ENCODE results near the gene SIVA1. TPM values are rescaled to one million over a fixed set of nuclear protein-coding genes. Genes with fewer than 3 reads are reported as not detected.

SIVA1 gene
- total and polyA plus RNA-seq, 9 of the 15 experiments (the other 6 are each of a cell fraction or from before 2014, with no cell fraction given) = 4.2 to 186 (median 54.2) TPM

GRCh38 chr14:104714681-104715080, 38.3 kb upstream of the SIVA1 start:
- WGBS (ENCODE audit: insufficient coverage, low coverage, missing lambda C conversion rate) = 95% methylated on average over 4 of the region's 31 CpGs
- H4K20me1 ChIP-seq (replicated peaks; ENCODE audit: control insufficient read depth, insufficient read depth, low read length) = peaks cover 3% of the 10 kb centered on the region; the same call in 1 of the 2 replicates
- intact Hi-C loops (cut with micrococcal nuclease) (no loop called here), in situ Hi-C loops (cut with MboI) (loop anchor here (5.0 kb wide), 1 partner anchor 57 kb away; no protein-coding TSS in a partner anchor)
- H3K9ac ChIP-seq (ENCODE audit: insufficient read depth in 1 of 2, low read depth in 2 of 2, low read length in 2 of 2) = no peak overlapping the region; a peak in 1 of 4 replicates
- no peaks in the 10 kb centered on the region for H3K27me3 ChIP-seq (ENCODE audit: control insufficient read depth in 2 of 2, insufficient read depth in 2 of 2, low read length in 2 of 2)
- no peak for FAIRE-seq
- H3K36me3 ChIP-seq (ENCODE audit: control insufficient read depth, insufficient read depth, low read length) = peaks cover 3% of the 10 kb centered on the region; the same call in 1 of the 3 replicates
- no peaks in the 10 kb centered on the region for H3K79me2 ChIP-seq (ENCODE audit: control insufficient read depth, insufficient read depth, low read length)
- no peak for DNase-seq (ENCODE audit: extremely low read depth in 1 of 4, low spot score in 3 of 4)
- H3K9me3 ChIP-seq (replicated peaks; ENCODE audit: control insufficient read depth, insufficient read depth, low read depth, low read length) = no peaks in the 10 kb centered on the region
- no TSS peak for BruUV-seq (replicated peaks)
- no peak for ATAC-seq
- TF ChIP-seq NFATC3 (IDR thresholded peaks at IDR 0.05) (no peak), SRSF3 (IDR thresholded peaks at IDR 0.05; ENCODE audit: insufficient read depth, low read length) (no peak), DPF2 (IDR thresholded peaks at IDR 0.05) (no peak), POLR2B (IDR thresholded peaks at IDR 0.05; ENCODE audit: low read depth, partially characterized antibody) (no peak), KAT2B (IDR thresholded peaks at IDR 0.05; ENCODE audit: low read depth, low read length) (no peak), LEF1 (IDR thresholded peaks at IDR 0.05) (no peak), POLR2AphosphoS2 (IDR thresholded peaks at IDR 0.05; ENCODE audit: low read length) (no peak), ZZZ3 (IDR thresholded peaks at IDR 0.05) (no peak), HEY1 (CRISPR knock-in tag; IDR thresholded peaks at IDR 0.05; ENCODE audit: borderline replicate concordance) (no peak), PCBP2 (IDR thresholded peaks at IDR 0.05; ENCODE audit: low read depth, low read length, poor library complexity, severe bottlenecking) (no peak), GABPA (tag; conservative IDR thresholded peaks at IDR 0.05; ENCODE audit: low read depth) (no peak), LARP7 (IDR thresholded peaks at IDR 0.05) (no peak), ZNF197 (CRISPR knock-in tag; IDR thresholded peaks at IDR 0.05; ENCODE audit: low read depth) (no peak), ETV5 (CRISPR knock-in tag; IDR thresholded peaks at IDR 0.05; ENCODE audit: low read depth) (no peak), MEIS2 (IDR thresholded peaks at IDR 0.05; ENCODE audit: partially characterized antibody) (no peak), ATF4 (CRISPR knock-in tag; IDR thresholded peaks at IDR 0.05) (no peak), USF1 (CRISPR knock-in tag; IDR thresholded peaks at IDR 0.05) (no peak), ZNF311 (CRISPR knock-in tag; IDR thresholded peaks at IDR 0.05) (no peak), CBX1 (IDR thresholded peaks at IDR 0.05; ENCODE audit: low read depth) (no peak)
- H3K27ac ChIP-seq (ENCODE audit: extremely low read depth, low read depth, low read length) = no peak overlapping the region
- CTCF ChIA-PET (ENCODE audit: low intra/inter-chr PET ratio) = no interaction called here
- no peak overlapping the region for H3K4me2 ChIP-seq (ENCODE audit: insufficient read depth, low read length)
- no peaks in the 10 kb centered on the region for H3K9me1 ChIP-seq (ENCODE audit: control insufficient read depth, insufficient read depth, low read length)
- peaks cover 0 to 38% of the 10 kb centered on the region in 2 experiments; a peak in 2 of 5 replicates for H3K4me1 ChIP-seq (replicated peaks in 1 of 2; ENCODE audit: control insufficient read depth in 2 of 2, insufficient read depth in 2 of 2, low read length in 2 of 2)
- POLR2A ChIA-PET = no interaction called here
- no peak overlapping the region for H2AFZ ChIP-seq (ENCODE audit: low read depth, low read length)
- H3K4me3 ChIP-seq = no peak overlapping the region

Data from K562 (cell line).